ENCODE measurements around the gene STARD10. TPM values are rescaled to one million over a fixed set of nuclear protein-coding genes. Genes with fewer than 3 reads are reported as not detected.

The STARD10 gene
- total and polyA plus RNA-seq, 2 experiments from 2014 or later, result 16.6 to 20.5 TPM

DNA sequence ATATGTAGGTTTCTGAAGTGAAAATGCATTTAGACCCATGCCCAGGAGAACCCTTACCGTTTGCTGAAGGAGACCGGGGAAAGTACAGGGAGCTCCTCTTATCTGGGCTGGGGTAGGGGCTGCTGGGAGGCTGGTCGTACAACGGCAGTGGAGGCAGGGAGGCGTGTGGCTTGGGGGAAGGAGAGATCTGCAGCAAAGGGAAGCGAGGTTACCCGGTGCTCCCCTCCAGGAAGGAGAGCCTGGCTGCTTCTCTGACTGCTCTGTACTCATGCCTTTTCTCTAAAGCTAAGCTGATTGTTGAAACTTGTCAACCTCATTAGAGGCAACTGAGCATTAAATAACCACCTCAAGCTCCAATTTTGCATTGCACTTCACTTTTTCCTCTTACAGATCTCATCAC lies 47.5 kb upstream of the STARD10 start:
- H3K4me1 ChIP-seq (ENCODE audit: insufficient read depth), result no peaks in the 10 kb centered on the region
- H3K36me3 ChIP-seq (ENCODE audit: insufficient read depth), result no peaks in the 10 kb centered on the region
- ATAC-seq, result peak; percentile 52

More for the DNA sequence above, 47.5 kb upstream of the STARD10 start:
- H4K20me1 ChIP-seq (replicated peaks; ENCODE audit: insufficient read depth), result no peaks in the 10 kb centered on the region; the same call in 1 of the 2 replicates
- H3K36me3 Mint-ChIP-seq (ENCODE audit: low read depth), result no peaks in the 10 kb centered on the region
- no peak overlapping the region for H3K4me3 Mint-ChIP-seq
- H3K4me2 ChIP-seq, result no peak overlapping the region
- no peak for DNase-seq (ENCODE audit: low spot score)
- peaks cover 4% of the 10 kb centered on the region; the same call in 1 of the 2 replicates for H3F3A ChIP-seq (replicated peaks; ENCODE audit: low read depth)
- no peaks in the 10 kb centered on the region for H3K27me3 ChIP-seq (ENCODE audit: insufficient read depth)
- H2AFZ ChIP-seq, result no peak overlapping the region
- no peaks in the 10 kb centered on the region for H3K27me3 Mint-ChIP-seq (ENCODE audit: insufficient read depth, low read depth, poor library complexity)
- no peak overlapping the region for H3K4me3 ChIP-seq
- no peaks in the 10 kb centered on the region for H3K9me2 ChIP-seq (ENCODE audit: insufficient read depth)
- no peaks in the 10 kb centered on the region for H3K79me2 ChIP-seq (replicated peaks; ENCODE audit: insufficient read depth)
- H3K27ac Mint-ChIP-seq, result no peak overlapping the region
- peaks cover 8% of the 10 kb centered on the region; the same call in 1 of the 3 replicates for H3K4me1 Mint-ChIP-seq
- TF ChIP-seq STAT1 (IDR thresholded peaks at IDR 0.05; ENCODE audit: unreplicated experiment) (no peak), ZNF114 (CRISPR knock-in tag; IDR thresholded peaks at IDR 0.05) (no peak), POLR2AphosphoS5 (IDR thresholded peaks at IDR 0.05; ENCODE audit: low read depth) (no peak), EZH2phosphoT487 (IDR thresholded peaks at IDR 0.05; ENCODE audit: unreplicated experiment) (no peak), JUNB (IDR thresholded peaks at IDR 0.05; ENCODE audit: unreplicated experiment) (no peak), CREB1 (CRISPR knock-in tag; IDR thresholded peaks at IDR 0.05; ENCODE audit: low read depth) (no peak), CTCF (conservative IDR thresholded peaks at IDR 0.05; ENCODE audit: low read depth in 2 of 2) (no peak), EZH2 (IDR thresholded peaks at IDR 0.05; ENCODE audit: low read depth, unreplicated experiment) (no peak), ZNF331 (CRISPR knock-in tag; IDR thresholded peaks at IDR 0.05; ENCODE audit: low read depth) (no peak), ETS1 (IDR thresholded peaks at IDR 0.05) (no peak), NANOG (IDR thresholded peaks at IDR 0.05; ENCODE audit: borderline replicate concordance) (no peak)
- TF ChIP-seq, protein P1, sequence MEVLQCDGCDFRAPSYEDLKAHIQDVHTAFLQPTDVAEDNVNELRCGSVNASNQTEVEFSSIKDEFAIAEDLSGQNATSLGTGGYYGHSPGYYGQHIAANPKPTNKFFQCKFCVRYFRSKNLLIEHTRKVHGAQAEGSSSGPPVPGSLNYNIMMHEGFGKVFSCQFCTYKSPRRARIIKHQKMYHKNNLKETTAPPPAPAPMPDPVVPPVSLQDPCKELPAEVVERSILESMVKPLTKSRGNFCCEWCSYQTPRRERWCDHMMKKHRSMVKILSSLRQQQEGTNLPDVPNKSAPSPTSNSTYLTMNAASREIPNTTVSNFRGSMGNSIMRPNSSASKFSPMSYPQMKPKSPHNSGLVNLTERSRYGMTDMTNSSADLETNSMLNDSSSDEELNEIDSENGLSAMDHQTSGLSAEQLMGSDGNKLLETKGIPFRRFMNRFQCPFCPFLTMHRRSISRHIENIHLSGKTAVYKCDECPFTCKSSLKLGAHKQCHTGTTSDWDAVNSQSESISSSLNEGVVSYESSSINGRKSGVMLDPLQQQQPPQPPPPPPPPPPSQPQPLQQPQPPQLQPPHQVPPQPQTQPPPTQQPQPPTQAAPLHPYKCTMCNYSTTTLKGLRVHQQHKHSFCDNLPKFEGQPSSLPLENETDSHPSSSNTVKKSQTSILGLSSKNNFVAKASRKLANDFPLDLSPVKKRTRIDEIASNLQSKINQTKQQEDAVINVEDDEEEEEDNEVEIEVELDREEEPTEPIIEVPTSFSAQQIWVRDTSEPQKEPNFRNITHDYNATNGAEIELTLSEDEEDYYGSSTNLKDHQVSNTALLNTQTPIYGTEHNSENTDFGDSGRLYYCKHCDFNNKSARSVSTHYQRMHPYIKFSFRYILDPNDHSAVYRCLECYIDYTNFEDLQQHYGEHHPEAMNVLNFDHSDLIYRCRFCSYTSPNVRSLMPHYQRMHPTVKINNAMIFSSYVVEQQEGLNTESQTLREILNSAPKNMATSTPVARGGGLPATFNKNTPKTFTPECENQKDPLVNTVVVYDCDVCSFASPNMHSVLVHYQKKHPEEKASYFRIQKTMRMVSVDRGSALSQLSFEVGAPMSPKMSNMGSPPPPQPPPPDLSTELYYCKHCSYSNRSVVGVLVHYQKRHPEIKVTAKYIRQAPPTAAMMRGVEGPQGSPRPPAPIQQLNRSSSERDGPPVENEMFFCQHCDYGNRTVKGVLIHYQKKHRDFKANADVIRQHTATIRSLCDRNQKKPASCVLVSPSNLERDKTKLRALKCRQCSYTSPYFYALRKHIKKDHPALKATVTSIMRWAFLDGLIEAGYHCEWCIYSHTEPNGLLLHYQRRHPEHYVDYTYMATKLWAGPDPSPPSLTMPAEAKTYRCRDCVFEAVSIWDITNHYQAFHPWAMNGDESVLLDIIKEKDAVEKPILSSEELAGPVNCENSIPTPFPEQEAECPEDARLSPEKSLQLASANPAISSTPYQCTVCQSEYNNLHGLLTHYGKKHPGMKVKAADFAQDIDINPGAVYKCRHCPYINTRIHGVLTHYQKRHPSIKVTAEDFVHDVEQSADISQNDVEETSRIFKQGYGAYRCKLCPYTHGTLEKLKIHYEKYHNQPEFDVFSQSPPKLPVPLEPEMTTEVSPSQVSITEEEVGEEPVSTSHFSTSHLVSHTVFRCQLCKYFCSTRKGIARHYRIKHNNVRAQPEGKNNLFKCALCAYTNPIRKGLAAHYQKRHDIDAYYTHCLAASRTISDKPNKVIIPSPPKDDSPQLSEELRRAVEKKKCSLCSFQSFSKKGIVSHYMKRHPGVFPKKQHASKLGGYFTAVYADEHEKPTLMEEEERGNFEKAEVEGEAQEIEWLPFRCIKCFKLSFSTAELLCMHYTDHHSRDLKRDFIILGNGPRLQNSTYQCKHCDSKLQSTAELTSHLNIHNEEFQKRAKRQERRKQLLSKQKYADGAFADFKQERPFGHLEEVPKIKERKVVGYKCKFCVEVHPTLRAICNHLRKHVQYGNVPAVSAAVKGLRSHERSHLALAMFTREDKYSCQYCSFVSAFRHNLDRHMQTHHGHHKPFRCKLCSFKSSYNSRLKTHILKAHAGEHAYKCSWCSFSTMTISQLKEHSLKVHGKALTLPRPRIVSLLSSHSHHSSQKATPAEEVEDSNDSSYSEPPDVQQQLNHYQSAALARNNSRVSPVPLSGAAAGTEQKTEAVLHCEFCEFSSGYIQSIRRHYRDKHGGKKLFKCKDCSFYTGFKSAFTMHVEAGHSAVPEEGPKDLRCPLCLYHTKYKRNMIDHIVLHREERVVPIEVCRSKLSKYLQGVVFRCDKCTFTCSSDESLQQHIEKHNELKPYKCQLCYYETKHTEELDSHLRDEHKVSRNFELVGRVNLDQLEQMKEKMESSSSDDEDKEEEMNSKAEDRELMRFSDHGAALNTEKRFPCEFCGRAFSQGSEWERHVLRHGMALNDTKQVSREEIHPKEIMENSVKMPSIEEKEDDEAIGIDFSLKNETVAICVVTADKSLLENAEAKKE (CRISPR knock-in tag; IDR thresholded peaks at IDR 0.05), result no peak
- TF ChIP-seq, protein P2, sequence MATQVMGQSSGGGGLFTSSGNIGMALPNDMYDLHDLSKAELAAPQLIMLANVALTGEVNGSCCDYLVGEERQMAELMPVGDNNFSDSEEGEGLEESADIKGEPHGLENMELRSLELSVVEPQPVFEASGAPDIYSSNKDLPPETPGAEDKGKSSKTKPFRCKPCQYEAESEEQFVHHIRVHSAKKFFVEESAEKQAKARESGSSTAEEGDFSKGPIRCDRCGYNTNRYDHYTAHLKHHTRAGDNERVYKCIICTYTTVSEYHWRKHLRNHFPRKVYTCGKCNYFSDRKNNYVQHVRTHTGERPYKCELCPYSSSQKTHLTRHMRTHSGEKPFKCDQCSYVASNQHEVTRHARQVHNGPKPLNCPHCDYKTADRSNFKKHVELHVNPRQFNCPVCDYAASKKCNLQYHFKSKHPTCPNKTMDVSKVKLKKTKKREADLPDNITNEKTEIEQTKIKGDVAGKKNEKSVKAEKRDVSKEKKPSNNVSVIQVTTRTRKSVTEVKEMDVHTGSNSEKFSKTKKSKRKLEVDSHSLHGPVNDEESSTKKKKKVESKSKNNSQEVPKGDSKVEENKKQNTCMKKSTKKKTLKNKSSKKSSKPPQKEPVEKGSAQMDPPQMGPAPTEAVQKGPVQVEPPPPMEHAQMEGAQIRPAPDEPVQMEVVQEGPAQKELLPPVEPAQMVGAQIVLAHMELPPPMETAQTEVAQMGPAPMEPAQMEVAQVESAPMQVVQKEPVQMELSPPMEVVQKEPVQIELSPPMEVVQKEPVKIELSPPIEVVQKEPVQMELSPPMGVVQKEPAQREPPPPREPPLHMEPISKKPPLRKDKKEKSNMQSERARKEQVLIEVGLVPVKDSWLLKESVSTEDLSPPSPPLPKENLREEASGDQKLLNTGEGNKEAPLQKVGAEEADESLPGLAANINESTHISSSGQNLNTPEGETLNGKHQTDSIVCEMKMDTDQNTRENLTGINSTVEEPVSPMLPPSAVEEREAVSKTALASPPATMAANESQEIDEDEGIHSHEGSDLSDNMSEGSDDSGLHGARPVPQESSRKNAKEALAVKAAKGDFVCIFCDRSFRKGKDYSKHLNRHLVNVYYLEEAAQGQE (IDR thresholded peaks at IDR 0.05; ENCODE audit: unreplicated experiment), result no peak
- H3K9me3 Mint-ChIP-seq, result no peaks in the 10 kb centered on the region
- no peak overlapping the region for H3K27ac ChIP-seq (ENCODE audit: low read depth)

Data from GM23338 (cell line).